Pancreas (tissue), 10 donors: ENCODE results near the gene DRGX. TPM values are rescaled to one million over a fixed set of nuclear protein-coding genes. Genes with fewer than 3 reads are reported as not detected.

ENCODE experiments used
- ATAC-seq, 4 donors: fragments of 200-7000 bp; cut with Tn5 transposase; one replicate each; pipeline versions ENCODE4 v1.8.0 to v1.9.1; 2020; ENCODE audit warnings: mild to moderate bottlenecking in 4 of 4, moderate library complexity in 4 of 4
- DNase-seq, 6 donors: peaks; one replicate each; pipeline ENCODE4 v3.0.0-alpha.2; 2020
- FAIRE-seq: peaks from 2 replicates; lab custom pipeline; 2012; peaks lifted over from hg19 to GRCh38; lab: Jason Lieb, UNC
- H3K27ac ChIP-seq, 4 donors: fragments of 200-600 bp; sonication (generic); 1 replicate in 3 of 4; 2 replicates in 1 of 4; pipeline versions ENCODE4 v1.5.0 to v1.8.0; 2020
- H3K27me3 ChIP-seq, 4 donors: fragments of 200-600 bp; one replicate each; pipeline ENCODE4 v1.8.0; 2021
- H3K36me3 ChIP-seq, 3 donors: fragments of 200-600 bp; sonication (generic) in 1 of 3; one replicate each; pipeline versions ENCODE4 v1.5.0 to v1.8.0; 2020 to 2021
- H3K4me1 ChIP-seq, 3 donors: fragments of 200-600 bp; one replicate each; pipeline ENCODE4 v1.8.0; 2021
- H3K4me3 ChIP-seq, 4 donors: fragments of 200-600 bp; sonication (generic) in 2 of 4; one replicate each; pipeline versions ENCODE4 v1.5.0 to v1.8.0; 2020 to 2021
- H3K9me3 ChIP-seq, 4 donors: fragments of 200-600 bp; one replicate each; pipeline ENCODE4 v1.8.0; 2021
- WGBS, 2 donors: extraction: QIAGEN DNeasy Blood & Tissue Kit; methylation state at CpG; one replicate each; pipeline ENCODE4 v1.1.7; 2013; 5-methylcytosine and 5-hydroxymethylcytosine counted together
- intact Hi-C, 3 donors: fragments of 100-400 bp; cut with DNase I; formaldehyde crosslinking; loops; one replicate each; pipeline versions ENCODE4 v1.11.1 to v1.14.2; 2022
- polyA plus RNA-seq, 2 donors: library from polyadenylated mRNA; stranded (reverse); fragments of 200-250 nt; gene quantifications; one replicate each; pipeline ENCODE4 v1.2.3, GENCODE V29; 2013
- total RNA-seq, 6 donors: library from RNA; stranded (reverse); fragmentation: NEBNext Ultra II Directional in 4 of 6; extraction: Animal tissue kit (Norgen Biotek cat#: 25700) in 4 of 6; gene quantifications; one replicate each; pipeline versions ENCODE4 v1.2.1 to v1.2.4, GENCODE V29; 2021 to 2023
- TF ChIP-seq, protein P1 (sequence below), 4 donors: fragments of 200-600 bp; sonication (generic) in 3 of 4; IDR thresholded peaks; one replicate each; pipeline versions ENCODE4 v1.5.0 to v1.8.0; 2021; ENCODE audit warnings: antibody characterized with exemption in 4 of 4
- donor health status: healthy with polysubstance abuse.
- donor health status: DM: no; HTN: no; CAD: no; lungs with moderate emphysema.
- donor health status: DM: no; HTN: no; CAD: no.
- donor health status: control.
- donor health status: control.
- donor health status: Bipolar disorder and iron deficiency.
- donor health status: DM: yes; HTN: yes; CAD: no.
- donor health status: DM: no; HTN: no; CAD: no.
- donor health status: DM: no; HTN: no; CAD: no.
- donor health status: DM: yes; HTN: yes; CAD: no.

Gene DRGX
- total and polyA plus RNA-seq, 8 donors: not detected

DNA sequence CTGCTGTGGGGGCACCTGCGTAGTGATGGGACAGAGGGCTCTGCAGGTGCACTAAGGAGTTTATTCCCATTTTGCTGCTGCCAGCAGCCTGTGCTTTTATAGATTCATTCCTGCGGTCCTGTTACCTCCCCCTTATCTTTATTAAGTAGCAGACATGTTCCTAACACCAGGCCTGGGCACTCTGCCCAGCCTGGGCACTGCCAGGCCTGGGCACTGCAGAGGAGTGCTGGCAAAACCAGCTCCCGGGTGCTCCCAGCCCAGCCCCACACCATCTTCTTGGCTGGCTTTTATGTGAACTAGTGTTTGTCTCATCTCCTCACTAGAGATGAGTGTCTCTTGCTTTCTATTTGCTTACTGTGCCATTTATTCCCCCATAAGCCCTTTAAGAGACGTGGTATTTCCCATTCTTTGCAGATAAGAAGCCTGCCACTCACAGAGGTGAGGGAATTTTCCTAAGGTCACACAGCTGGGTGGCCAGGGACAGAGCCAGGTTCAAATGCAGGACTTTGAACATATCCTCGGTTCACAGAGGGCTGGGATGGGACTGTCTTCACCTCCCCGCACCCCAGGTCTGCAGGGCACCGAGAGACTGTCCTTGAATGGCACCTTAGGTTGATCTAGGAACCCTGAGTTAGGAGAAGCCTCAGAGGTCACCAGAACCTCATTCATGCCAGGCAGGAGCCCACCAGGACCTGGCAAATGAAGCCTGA lies 14.6 kb upstream of the DRGX start:
- intact Hi-C loops: no loop called here
- Histone ChIP-seq H3K36me3 (no peaks in the 10 kb centered on the region), H3K4me3 (peak overlapping the region in 1 of 4 donors; percentile 23), H3K27ac (peak overlapping the region; percentile 9 to 75 (median 54)), H3K4me1 (peaks cover 19 to 39% (median 25%) of the 10 kb centered on the region in 3 donors), H3K9me3 (no peaks in the 10 kb centered on the region), H3K27me3 (no peaks in the 10 kb centered on the region)
- TF ChIP-seq, protein P1, sequence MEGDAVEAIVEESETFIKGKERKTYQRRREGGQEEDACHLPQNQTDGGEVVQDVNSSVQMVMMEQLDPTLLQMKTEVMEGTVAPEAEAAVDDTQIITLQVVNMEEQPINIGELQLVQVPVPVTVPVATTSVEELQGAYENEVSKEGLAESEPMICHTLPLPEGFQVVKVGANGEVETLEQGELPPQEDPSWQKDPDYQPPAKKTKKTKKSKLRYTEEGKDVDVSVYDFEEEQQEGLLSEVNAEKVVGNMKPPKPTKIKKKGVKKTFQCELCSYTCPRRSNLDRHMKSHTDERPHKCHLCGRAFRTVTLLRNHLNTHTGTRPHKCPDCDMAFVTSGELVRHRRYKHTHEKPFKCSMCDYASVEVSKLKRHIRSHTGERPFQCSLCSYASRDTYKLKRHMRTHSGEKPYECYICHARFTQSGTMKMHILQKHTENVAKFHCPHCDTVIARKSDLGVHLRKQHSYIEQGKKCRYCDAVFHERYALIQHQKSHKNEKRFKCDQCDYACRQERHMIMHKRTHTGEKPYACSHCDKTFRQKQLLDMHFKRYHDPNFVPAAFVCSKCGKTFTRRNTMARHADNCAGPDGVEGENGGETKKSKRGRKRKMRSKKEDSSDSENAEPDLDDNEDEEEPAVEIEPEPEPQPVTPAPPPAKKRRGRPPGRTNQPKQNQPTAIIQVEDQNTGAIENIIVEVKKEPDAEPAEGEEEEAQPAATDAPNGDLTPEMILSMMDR (IDR thresholded peaks at IDR 0.05): no peak
- FAIRE-seq (no peak), DNase-seq (peak; percentile 74 to 91 (median 84)), ATAC-seq (peak; percentile 86 to 94 (median 92))
- WGBS, 2 donors: 18 to 21% methylated on average over 7 of the region's 7 CpGs

DNA sequence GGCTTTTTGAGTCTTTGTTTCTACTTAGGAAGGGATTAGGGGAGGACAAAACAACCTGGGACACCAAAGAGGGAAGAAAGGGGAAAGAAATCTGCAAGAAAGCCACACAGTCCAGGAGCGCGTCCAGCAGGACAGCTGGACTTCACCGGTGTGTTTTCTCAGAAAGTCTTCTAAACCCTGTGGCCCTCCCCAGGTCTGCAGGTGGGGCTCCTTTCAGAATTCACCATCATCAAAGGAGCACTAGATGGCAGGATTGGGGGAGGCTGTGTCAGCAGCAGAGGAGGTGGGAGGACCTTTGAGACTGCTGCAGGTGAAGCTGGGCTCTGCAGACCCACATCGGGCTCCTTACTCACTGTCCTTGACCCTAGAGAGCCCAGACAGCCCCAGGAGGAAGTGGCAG lies 13.9 kb upstream of the DRGX start:
- peak overlapping the region in 1 of 4 donors; percentile 23 for H3K4me3 ChIP-seq
- DNase-seq (peak in 2 of 6 donors; percentile 51 to 58), ATAC-seq (peak; percentile 34 to 54 (median 44)), FAIRE-seq (no peak)
- H3K9me3 ChIP-seq: no peaks in the 10 kb centered on the region
- H3K36me3 ChIP-seq: no peaks in the 10 kb centered on the region
- peak overlapping the region; percentile 9 to 75 (median 54) for H3K27ac ChIP-seq
- no peaks in the 10 kb centered on the region for H3K27me3 ChIP-seq
- H3K4me1 ChIP-seq: peaks cover 19 to 39% (median 25%) of the 10 kb centered on the region in 3 donors
- intact Hi-C loops: loop anchor here in 2 of 3 donors (5.0 to 10.0 kb wide), 2 partner anchors 105 to 108 kb away; no protein-coding TSS in a partner anchor
- TF ChIP-seq, protein P1 (IDR thresholded peaks at IDR 0.05): no peak
- 32 to 35% methylated on average over 4 of the region's 4 CpGs for WGBS, 2 donors

DNA sequence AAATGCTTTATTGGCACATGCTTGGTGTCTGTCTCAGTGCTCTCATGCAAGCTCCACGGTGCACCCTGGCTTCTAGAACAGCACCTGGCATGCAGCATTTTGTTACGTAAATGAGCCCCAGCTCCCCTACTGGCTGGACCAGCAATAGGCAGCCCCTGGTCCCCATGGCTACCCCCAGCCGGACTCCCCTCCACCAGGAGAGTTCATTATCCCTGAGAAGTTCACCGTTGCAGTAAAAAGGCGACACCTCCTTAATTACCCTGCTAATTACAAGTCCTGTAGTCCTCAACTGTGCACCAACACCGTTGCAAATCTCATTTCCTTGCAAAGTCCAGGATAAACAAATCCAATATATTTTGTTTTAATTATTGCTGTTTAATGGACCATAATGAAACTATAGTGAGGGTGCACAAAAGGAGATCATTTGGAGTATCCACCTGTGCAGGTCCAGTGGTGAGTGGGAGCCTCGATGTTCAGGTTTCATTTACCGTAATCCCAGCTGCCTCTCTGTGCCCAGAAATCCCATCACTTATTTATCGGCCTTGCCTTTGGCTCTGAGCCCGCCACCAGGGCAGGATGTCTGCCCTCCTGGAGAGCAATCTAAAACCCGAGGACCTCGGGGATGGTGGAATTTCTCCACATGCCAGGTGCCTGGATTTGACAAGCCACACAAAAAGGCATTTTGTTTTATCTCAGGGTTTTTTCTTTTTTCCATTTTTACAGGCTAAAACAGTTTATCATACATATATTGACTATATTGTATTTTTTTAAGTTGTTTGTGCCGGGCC lies 12.8 kb upstream of the DRGX start:
- TF ChIP-seq, protein P1 (IDR thresholded peaks at IDR 0.05): no peak
- no peak for FAIRE-seq
- Histone ChIP-seq H3K4me1 (peaks cover 19 to 30% (median 21%) of the 10 kb centered on the region in 3 donors), H3K27me3 (no peaks in the 10 kb centered on the region), H3K4me3 (no peak overlapping the region), H3K9me3 (no peaks in the 10 kb centered on the region), H3K36me3 (no peaks in the 10 kb centered on the region), H3K27ac (peak overlapping the region in 2 of 4 donors; percentile 62 to 75)
- peak in 1 of 6 donors; percentile 29 for DNase-seq
- WGBS, 2 donors: 31 to 41% methylated on average over 13 of the region's 13 CpGs
- intact Hi-C loops: loop anchor here in 2 of 3 donors (5.0 to 10.0 kb wide), 2 partner anchors 106 to 109 kb away; no protein-coding TSS in a partner anchor
- peak in 1 of 4 donors; percentile 17 for ATAC-seq

DNA sequence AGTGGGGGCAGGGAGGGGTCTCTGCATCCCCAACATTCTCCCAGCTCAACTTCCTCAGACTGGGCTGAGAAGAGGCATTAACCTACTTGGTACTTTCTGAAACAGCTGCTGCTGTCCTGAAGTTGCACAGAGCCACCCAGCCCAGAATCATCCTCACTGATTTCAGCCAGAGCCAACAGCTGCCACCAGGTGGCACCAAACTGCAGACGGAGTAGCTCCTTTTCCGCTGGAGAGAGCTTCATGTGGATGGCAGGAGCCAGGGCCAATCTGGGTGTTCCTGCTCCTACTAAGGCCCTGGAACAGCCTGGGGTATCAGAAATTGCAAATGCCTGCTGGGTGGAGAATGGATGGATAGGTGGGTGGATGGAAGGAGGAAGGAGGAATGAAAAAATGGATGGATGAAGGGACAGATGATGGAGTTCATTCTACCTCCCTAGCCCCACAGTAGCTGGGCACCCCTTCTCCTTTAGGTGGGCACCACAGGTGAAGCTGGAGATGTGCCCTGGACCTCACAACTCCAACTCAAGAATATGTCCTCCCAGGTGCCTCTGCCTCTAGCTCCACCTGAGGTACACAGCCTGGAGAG lies 11.8 kb upstream of the DRGX start:
- TF ChIP-seq, protein P1 (IDR thresholded peaks at IDR 0.05): peak; percentile 77 to 94 (median 90)
- H3K9me3 ChIP-seq: no peaks in the 10 kb centered on the region
- intact Hi-C loops: loop anchor here in 2 of 3 donors (5.0 to 10.0 kb wide), 2 partner anchors 107 to 110 kb away; no protein-coding TSS in a partner anchor
- peaks cover 19 to 28% (median 21%) of the 10 kb centered on the region in 3 donors for H3K4me1 ChIP-seq
- WGBS, 2 donors: 0 to 2% methylated on average over 2 of the region's 2 CpGs
- FAIRE-seq (no peak), ATAC-seq (peak; percentile 53 to 80 (median 69)), DNase-seq (peak; percentile 71 to 95 (median 84))
- H3K4me3 ChIP-seq: no peak overlapping the region
- no peak overlapping the region for H3K27ac ChIP-seq
- no peaks in the 10 kb centered on the region for H3K27me3 ChIP-seq
- no peaks in the 10 kb centered on the region for H3K36me3 ChIP-seq
